IPS-NIHi7 (cell line): ENCODE data around the gene MACO1.
"Not testable (repeated sequence)": the region's sequence is repeated elsewhere in the genome, so short reads cannot be mapped to it uniquely, and the experiment has no call there.

Experiments
- DNase-seq: peaks from one replicate; pipeline ENCODE4 v3.0.0; 2012; ENCODE audit warnings: mixed read lengths; ENCODE audit errors: extremely low spot score

The MACO1 gene

GRCh38 chr1:25456502-25456901 is 25.8 kb downstream of the MACO1 start:
- no peak for DNase-seq

GRCh38 chr1:25458541-25459298 is 28.0 kb downstream of the MACO1 start:
- no peak for DNase-seq

- no peak for DNase-seq
These were observed 29.3 kb downstream of the MACO1 start for GRCh38 chr1:25460020-25460419.

DNA sequence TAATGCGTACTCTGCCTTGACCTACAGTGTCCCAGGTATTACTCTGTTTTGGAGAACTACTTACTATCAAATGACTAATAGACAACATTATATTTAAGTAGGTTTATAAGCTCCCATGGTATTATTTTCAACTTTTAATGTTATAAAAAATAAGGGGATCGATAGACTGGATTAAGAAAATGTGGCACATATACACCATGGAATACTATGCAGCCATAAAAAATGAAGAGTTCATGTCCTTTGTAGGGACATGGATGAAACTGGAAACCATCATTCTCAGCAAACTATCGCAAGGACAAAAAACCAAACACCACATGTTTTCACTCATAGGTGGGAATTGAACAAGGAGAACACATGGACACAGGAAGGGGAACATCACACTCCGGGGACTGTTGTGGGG is 30.1 kb downstream of the MACO1 start:
- DNase-seq, result not testable (repeated sequence)

DNA sequence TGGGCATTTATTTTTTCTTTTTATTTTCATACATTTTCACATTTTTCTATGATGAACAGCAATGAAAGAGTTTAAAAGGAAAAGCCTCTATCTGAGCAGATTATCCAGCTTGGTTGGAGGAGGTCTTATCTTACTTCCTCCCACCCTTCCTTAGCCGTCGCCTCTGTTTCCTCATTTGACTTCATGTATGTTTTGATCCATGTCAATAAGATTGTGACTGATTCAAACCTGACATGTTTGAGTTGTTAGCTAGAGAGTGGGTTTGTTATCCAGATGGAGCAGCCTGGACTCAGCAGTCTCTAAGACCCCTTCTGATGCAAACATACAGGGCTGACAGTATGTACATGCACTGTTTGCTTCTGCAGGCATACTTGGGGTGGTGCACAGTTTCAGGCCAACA is 31.2 kb downstream of the MACO1 start:
- DNase-seq, result no peak

DNA sequence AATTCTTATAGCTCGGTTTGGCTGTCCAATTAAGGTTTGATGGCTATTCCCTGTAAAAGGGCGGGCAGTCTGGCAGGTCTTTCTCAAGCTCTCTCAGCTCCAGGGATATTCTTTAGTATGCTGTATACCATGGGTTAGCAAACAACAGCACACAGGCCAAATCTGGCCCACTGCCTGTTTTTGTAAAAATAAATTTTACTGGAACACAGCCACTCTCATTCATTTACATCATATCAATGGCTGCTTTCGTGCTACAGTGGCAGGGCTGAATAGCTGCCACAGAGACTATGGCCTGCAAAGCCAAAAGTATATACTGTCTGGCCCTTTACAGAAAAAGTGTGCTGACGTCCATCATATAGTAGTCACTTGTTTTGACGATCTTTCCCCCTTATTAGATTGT is 32.0 kb downstream of the MACO1 start:
- no peak for DNase-seq

- DNase-seq, result no peak
These were observed 36.5 kb downstream of the MACO1 start for GRCh38 chr1:25467193-25467592.

GRCh38 chr1:25467616-25468015 is 36.9 kb downstream of the MACO1 start:
- no peak for DNase-seq

DNA sequence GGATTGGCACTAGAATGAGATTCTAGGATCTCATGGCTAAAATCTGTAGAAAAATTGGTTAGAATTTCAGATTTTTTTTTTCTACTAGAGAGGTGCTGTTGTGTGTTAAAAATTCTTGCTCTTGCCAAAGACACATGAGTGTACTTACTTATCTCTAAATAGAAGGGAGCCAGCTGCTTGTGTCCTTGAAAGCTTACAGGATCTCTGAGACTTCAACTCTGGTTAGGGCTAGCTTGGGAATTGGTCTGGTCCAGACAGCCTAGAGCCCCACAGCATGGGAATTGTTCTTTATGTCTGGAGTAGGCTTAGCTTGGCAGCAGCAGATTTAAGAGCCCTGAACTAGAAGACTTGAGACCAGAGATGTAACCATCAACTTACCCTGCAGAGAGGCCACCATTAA is 37.3 kb downstream of the MACO1 start:
- no peak for DNase-seq

GRCh38 chr1:25469177-25469576 is 38.5 kb downstream of the MACO1 start:
- DNase-seq, result no peak

DNA sequence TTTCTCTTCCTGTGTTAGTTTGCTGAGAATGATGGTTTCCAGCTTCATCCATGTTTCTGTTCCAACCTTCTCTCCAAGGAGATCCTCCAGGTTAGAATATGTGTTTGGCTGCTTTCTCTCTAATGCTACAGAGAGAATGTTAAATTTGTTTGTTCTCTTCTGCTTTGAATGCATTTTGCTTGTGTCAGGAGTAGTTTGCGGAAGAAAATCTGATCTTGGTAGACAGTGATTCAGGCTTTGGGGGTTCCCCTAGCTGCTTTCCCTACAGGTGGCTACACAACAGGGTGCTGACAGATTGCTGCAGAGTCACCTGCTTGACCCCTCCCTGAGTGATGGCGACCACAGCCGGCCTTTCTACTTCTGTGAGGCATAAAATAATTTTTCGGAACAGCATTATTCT is 41.8 kb downstream of the MACO1 start:
- no peak for DNase-seq

DNA sequence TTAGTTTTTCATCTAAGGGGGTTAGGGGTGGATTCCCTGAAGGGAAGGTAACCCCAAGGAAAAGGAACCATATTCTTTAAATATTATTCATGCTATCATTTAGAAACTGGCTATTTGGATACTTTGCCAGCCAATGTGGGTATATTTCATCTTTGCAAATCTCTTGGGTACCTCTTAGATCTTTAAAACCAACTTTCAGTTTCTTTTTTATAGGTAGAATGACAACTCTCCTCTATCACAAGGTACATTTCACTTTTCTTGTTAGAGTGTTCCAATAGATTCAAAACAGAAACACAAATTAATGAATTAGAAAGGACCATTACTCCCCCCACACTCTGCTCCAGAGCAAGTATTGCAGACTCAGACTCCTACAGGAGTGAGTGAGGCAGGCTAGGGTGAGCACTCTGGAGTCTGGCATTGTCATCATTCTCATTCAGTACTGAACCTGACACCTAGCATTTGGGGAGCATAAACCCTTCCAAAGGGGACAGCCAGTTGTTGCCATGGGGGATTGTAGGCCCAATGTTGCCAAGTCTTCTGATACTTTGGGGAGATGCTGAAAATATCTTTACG is 43.0 kb downstream of the MACO1 start:
- DNase-seq, result no peak

DNA sequence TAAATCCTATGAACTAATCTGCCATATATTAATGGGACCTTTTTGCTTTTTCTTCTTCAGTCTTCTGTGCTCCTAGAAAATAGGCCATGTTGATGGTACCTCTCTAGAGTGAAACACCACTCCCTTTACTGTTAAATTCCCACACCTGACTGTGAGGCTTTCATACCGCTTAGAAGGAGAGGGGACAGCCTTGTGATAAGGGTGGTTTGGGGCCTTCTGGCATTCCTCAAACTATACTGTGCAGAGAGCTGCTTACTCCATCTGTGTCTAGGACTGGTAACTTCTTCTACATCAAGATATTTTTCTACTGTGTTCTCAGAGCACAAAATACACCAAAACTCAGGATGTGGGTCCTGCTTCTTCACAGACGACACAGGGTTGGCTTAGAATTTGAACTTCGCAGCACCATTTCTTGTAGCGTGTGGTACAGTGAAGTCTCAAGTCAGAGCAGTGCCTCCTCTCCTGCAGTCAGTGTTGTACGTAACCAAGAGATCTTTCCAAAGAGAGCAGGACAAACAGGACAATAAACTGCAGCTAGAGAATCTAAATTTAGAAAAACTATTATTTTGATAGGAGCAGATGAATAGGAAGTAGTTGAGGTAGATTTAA is 43.8 kb downstream of the MACO1 start:
- DNase-seq, result no peak

DNA sequence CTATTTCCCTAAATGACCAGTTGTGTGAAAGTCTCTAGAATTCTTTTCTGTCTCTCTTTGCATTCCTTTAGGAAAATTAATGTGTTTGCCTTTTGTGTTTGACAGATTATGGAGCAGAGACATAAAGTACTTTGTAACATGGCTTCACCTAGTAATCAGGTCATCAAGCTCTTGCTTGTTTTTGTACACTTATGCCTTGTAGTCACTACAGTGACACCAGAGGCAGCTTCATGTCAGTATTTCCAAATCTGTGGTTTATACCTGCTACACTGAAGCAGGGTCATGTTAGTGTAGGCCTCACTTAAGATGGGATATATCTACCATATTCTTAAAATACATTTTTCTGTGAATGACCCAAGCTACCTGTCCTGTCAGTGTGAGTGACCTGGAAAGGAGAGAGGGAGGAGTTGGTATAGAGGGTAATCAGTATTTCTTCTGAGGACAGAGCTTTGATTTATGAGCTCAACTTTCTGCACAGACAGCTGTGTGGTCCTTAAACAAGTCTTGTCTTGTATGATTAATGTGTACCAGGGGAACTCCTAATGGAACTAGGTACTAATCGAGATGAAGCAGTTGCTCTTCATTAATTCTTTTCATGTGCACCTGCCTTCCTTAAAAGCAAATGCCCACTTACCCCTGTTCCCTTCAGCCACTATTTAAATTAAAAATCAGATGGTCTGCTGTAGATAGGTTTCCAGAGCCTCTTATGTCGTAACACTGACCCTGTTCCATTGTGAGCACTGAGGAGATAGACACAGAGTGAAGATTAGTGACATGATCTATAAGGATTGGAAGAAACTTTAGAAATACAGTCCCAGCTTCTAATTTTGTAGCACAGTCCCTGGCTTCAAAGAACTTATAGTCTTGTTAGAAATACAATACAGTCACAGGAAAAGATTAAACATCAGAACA is 45.7 kb downstream of the MACO1 start:
- DNase-seq, result no peak

DNA sequence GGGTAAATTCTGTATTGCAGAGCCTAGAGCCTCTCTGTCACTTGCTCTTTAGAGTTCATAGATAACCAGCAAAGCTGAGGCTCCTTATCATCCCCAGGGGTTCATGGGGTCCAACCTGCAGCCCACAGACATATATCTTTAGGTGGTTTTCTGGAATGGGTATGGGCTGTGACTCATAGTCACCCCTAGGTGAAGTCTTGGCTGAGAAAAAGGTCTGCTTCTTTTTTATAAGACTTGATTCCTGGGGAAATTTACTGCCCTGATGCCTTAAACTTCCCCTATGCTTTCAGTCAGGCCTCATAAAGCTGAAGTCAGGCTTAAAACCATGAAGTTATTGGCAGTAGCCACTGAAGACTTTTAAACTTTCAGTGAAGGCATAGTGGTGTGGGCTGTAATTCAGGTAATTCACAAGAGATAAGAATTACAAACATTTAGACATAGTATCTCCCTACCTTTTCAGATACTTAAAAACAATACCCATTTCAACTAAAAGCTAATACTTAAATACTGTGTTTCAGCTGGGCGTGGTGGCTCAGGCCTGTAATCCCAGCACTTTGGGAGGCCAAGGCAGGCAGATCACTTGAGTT is 46.8 kb downstream of the MACO1 start:
- no peak for DNase-seq

DNA sequence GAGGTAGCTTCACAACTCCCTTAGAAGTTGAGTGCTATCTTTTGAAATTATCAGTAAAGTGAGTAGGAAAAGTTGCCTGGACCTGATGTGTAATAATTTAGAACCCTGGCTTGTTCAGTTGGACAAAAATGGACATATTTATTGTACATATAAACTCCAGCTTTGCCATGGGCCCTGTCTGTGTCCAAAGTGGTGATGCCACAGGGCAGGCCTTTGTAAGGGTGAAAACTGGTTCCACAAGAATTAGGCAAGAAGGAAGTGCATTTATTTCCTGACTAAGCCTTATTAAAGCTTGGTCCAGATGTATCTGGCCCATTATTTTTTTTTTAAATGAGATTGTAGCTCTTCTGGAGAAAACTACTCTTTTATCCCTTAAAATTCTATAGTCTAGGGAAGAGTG is 47.9 kb downstream of the MACO1 start:
- DNase-seq, result no peak

DNA sequence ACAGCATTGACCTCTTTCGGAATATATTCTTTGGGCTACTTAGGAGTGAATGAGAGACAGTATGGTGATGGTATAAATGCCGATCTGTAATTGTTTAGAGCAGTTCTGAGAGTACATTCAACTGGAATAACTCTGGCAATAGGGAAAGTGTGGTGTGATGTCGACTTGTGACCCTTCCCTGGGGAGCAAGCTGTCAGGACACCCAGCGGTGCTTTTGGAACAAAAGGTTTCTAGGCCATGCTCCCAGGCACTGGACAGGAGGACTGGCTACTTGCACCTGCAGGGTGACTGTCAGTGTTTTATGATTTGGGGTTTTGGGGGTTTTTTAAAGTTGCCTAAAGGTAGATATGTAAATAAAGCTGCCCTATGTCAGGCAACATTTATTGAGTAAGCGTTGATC is 50.9 kb downstream of the MACO1 start:
- no peak for DNase-seq

DNA sequence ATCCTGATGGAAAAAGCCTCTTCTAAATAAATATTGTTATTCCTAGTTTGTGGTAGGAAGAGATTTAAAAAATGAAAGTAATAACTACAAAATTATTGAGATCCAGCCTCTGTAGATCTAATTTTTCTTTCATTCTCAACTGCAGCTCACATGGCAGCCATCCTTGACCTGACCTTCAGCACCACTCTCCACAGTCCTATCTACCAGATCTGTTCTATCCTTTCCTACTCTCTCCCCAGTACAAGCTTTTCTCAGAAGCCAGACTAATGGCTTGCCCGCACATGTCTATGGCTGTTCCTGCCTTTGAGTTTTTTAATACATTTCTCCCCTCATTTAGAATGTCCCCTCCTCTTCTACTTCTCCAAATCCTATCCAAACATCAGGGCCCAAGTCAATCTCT is 51.5 kb downstream of the MACO1 start:
- DNase-seq, result no peak

- DNase-seq, result no peak
These were observed 53.4 kb downstream of the MACO1 start for GRCh38 chr1:25484096-25484495.

DNA sequence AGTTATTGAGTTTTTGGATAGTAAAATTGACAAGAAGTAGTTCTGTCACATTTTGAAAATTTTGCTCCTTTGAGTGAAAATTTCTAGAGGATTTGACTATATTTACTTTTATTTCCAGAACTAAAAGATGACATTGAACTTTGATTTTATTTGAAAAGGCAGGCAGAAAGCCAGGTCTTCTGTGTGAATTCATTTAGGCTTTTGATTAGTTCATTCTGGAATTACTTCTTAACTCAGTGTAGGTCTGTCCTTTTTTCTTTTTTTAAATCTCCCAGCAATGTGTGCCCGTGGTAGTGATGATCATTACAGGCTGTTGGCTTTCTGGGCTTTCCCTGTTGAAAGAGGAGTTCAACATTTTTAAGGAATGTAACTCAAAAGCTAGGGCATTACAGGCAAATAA is 53.8 kb downstream of the MACO1 start:
- DNase-seq, result no peak

- DNase-seq, result no peak
These were observed 55.1 kb downstream of the MACO1 start for GRCh38 chr1:25485536-25486411.
